DND-41 (cell line): ENCODE measurements around the gene USP9Y.

Source experiments
- EZH2 ChIP-seq: IDR thresholded peaks from 3 replicates; pipeline ENCODE4 v1.6.1; 2012; ENCODE audit warnings: borderline replicate concordance, low read depth, mild to moderate bottlenecking, moderate library complexity, low read length, inconsistent platforms; ENCODE audit not compliant: severe bottlenecking
- TF ChIP-seq, protein P1 (sequence below): IDR thresholded peaks from 2 replicates; pipeline ENCODE4 v1.5.1; 2012; ENCODE audit warnings: borderline replicate concordance, low read length, moderate library complexity, mild to moderate bottlenecking; ENCODE audit not compliant: poor library complexity, severe bottlenecking; ENCODE audit errors: extremely low read depth

DNA sequence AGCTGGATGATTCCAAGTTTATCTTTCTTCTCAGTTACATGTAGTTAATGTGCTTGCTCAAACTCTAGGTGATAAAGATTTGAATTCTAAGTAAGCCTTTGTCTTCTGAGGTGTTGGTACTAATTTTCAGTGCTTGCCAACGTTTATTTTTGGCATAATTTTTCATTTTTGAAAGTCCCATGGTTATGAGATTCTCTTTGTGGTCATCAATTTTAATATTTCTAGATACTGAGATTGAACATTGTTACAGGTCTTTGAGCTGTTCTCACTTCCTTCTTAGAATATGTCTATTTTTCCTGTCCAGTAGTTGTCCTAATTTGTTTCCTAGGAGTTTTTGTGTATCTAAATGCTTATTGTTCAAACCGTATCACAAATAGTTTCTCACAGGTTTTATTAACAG is 40.4 kb downstream of the USP9Y start:
- TF ChIP-seq, protein P1, sequence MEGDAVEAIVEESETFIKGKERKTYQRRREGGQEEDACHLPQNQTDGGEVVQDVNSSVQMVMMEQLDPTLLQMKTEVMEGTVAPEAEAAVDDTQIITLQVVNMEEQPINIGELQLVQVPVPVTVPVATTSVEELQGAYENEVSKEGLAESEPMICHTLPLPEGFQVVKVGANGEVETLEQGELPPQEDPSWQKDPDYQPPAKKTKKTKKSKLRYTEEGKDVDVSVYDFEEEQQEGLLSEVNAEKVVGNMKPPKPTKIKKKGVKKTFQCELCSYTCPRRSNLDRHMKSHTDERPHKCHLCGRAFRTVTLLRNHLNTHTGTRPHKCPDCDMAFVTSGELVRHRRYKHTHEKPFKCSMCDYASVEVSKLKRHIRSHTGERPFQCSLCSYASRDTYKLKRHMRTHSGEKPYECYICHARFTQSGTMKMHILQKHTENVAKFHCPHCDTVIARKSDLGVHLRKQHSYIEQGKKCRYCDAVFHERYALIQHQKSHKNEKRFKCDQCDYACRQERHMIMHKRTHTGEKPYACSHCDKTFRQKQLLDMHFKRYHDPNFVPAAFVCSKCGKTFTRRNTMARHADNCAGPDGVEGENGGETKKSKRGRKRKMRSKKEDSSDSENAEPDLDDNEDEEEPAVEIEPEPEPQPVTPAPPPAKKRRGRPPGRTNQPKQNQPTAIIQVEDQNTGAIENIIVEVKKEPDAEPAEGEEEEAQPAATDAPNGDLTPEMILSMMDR, result no peak
- TF ChIP-seq EZH2, result no peak
